ENCODE measurements around the gene ZMAT2.
A peak's percentile ranks its signal among the peaks of the same experiment; 100 is the strongest.
"Not testable (repeated sequence)": the region's sequence is repeated elsewhere in the genome, so short reads cannot be mapped to it uniquely, and the experiment has no call there.

The ZMAT2 gene

DNA sequence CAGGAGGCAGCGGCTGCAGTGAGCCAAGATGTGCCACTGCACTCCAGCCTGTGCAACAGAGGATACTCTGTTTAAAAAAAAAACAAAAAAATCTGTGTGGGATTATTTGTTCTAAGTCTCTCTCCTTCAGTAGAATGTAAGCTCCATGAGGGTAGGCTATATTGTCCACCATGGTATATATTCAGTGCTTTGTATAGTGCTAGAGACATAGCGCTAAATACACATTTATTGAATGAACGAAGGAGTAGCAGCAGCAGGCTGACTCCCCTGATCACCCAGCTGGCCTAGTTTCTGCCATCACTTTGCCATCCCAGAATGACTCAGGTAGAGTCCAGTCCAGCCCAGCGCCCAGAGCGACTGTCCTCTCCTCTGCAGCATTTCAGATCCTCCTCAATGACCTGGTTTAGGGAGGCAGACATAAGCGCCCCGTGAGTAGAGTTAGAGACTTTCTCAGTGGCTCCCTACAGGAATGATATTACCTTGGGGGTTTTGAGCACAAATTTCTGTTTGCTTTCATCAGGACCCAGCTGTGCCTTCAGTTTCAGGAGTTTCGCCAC is 9.8 kb upstream of the ZMAT2 start:
- no peak for FAIRE-seq
- TF ChIP-seq, protein P1, sequence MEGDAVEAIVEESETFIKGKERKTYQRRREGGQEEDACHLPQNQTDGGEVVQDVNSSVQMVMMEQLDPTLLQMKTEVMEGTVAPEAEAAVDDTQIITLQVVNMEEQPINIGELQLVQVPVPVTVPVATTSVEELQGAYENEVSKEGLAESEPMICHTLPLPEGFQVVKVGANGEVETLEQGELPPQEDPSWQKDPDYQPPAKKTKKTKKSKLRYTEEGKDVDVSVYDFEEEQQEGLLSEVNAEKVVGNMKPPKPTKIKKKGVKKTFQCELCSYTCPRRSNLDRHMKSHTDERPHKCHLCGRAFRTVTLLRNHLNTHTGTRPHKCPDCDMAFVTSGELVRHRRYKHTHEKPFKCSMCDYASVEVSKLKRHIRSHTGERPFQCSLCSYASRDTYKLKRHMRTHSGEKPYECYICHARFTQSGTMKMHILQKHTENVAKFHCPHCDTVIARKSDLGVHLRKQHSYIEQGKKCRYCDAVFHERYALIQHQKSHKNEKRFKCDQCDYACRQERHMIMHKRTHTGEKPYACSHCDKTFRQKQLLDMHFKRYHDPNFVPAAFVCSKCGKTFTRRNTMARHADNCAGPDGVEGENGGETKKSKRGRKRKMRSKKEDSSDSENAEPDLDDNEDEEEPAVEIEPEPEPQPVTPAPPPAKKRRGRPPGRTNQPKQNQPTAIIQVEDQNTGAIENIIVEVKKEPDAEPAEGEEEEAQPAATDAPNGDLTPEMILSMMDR (IDR thresholded peaks at IDR 0.05; ENCODE audit: insufficient read depth, missing control alignments) = no peak

DNA sequence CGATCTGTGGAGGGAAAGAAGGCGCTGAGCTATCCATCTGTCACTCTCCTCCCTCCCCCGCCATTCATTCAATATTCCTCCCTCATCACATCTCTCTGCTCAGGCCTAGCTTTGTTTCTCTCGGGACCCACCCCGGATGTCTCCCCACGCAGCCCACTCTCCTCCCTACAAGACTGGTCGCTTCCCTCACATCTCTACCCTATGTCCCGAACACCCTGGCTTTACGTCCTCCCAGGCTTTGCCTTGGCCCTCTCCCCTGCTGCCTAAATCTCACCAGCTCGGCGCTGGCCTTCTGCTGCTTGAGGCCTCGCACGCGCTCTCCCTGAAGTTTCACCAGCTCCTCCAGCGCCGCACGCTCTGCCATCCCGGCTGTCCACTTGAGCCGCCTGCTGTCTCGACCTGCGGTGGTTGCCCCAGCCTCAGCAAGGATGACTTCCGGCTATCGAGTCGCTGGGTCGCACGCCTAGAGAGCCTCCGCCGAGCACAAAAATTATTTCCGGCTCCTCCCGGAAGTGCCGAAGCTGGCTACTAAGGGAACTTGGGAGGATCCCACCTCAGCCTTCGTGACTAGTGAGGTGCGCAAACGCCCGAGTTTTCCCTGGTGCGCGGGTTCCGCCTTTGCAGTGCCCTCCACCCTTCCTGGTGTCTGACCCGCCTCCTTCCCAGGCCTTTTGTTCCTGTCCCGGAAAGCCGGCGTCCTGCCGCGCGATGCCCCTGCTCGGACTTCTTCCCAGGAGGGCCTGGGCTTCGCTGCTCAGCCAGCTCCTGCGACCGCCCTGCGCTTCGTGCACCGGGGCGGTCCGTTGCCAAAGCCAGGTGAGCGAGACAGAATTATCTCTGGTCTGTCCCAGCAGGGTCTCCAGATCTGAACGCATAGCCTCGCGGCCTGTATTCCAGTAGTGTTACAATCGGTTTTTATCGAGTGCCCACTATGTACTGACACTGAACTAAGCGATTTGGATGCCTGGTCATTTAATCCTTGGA is 9.0 kb upstream of the ZMAT2 start, which contains the start of the genes HARS1 and HARS2:
Gene HARS1, minus strand, starts transcription at position 430 of the 984 bp plus-strand sequence. Its CDS starts 66 bp downstream, at position 364.
Gene HARS2, plus strand, starts transcription at position 515 of the 984 bp plus-strand sequence. Its CDS starts 194 bp downstream, at position 709.
- TF ChIP-seq, protein P1 (IDR thresholded peaks at IDR 0.05; ENCODE audit: insufficient read depth, missing control alignments) = no peak
- FAIRE-seq = no peak
- peak; percentile 92 for DNase-seq (ENCODE audit: insufficient read length, low spot score)

More for the DNA sequence above, 9.8 kb upstream of the ZMAT2 start:
- DNase-seq (ENCODE audit: insufficient read length, low spot score) = no peak

DNA sequence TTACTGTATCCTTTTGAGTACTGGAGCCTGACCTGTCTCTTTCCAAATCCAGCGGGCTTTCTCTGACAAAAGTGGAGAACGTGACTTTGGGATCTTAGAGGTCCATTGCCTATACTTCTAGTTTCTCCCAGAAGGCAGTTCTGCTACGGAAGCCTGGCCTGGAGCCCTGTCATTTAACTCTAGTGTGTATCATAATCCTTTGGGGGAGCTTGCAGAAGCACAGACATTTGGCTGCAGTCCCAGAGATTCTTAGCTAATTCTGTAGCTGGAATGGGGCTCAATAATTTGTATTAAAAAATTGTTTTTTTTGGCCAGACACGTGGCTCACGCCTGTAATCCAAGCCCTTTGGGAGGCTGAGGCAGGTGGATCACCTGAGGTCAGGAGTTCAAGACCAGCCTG is 6.0 kb upstream of the ZMAT2 start:
- no peak for DNase-seq (ENCODE audit: insufficient read length, low spot score)

DNA sequence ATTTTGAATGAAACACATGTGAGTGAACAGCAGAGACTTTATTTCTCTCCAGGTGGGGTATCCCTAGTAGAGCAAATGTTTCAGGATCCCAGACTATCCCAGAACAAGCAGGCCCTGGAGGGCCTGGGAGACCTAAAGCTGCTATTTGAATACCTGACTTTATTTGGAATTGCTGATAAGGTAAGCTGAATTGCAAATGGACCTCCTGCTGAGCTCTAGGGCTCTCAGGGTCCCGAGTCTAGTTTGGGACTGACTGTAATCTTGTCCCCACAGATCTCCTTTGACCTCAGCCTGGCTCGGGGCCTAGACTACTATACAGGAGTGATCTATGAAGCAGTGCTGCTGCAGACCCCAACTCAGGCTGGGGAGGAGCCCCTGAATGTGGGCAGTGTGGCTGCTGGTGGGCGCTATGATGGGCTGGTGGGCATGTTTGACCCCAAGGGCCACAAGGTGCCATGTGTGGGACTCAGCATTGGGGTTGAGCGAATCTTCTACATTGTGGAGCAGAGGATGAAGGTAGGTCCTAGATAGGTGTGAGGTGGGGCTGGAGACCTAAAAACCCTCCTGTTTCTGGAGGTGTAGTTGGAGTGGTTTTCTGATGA is 3.3 kb upstream of the ZMAT2 start:
- FAIRE-seq (no peak), DNase-seq (ENCODE audit: insufficient read length, low spot score) (no peak)
- TF ChIP-seq, protein P1 (IDR thresholded peaks at IDR 0.05; ENCODE audit: insufficient read depth, missing control alignments) = no peak

More for the DNA sequence above, 6.0 kb upstream of the ZMAT2 start:
- TF ChIP-seq, protein P1 (IDR thresholded peaks at IDR 0.05; ENCODE audit: insufficient read depth, missing control alignments) = no peak
- FAIRE-seq = no peak

DNA sequence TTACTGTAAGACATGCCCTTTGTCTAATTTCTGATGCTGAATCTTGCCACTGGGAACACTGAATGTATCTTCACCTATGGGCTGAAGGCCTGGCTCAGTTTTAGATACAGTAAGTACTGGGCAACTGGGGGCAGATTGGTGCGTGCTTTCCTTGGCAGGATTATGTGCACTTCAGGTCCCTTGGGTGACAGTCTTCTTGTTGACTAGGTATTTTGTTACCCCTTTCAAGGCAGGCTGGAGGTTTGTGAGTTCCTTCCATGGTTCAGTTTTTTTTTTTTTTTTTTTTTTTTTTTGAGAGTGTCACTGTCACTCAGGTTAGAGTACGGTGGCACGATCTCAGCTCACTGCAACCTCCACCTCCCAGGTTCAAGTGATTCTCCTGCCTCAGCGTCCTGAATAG is 7.6 kb downstream of the ZMAT2 start:
- TF ChIP-seq, protein P1 (IDR thresholded peaks at IDR 0.05; ENCODE audit: insufficient read depth, missing control alignments) = no peak
- DNase-seq (ENCODE audit: insufficient read length, low spot score) (no peak), FAIRE-seq (no peak)

DNA sequence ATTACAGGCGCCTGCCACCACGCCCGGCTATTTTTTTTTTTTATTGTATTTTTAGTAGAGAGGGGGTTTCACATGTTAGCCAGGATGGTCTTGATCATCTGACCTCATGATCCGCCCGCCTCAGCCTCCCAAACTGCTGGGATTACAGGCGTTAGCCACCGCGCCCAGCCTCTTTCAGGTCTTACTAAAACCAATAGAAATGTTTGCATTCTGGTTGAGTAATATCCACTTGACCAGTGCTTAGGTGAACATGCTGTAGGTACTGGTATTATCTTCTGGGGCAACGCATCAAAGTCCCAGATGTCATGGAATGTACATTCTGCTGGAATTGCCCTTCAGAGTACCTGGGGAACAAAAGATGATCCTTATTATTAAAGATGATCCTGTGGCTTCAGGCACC is 8.5 kb downstream of the ZMAT2 start:
- not testable (repeated sequence) for DNase-seq (ENCODE audit: insufficient read length, low spot score); FAIRE-seq

DNA sequence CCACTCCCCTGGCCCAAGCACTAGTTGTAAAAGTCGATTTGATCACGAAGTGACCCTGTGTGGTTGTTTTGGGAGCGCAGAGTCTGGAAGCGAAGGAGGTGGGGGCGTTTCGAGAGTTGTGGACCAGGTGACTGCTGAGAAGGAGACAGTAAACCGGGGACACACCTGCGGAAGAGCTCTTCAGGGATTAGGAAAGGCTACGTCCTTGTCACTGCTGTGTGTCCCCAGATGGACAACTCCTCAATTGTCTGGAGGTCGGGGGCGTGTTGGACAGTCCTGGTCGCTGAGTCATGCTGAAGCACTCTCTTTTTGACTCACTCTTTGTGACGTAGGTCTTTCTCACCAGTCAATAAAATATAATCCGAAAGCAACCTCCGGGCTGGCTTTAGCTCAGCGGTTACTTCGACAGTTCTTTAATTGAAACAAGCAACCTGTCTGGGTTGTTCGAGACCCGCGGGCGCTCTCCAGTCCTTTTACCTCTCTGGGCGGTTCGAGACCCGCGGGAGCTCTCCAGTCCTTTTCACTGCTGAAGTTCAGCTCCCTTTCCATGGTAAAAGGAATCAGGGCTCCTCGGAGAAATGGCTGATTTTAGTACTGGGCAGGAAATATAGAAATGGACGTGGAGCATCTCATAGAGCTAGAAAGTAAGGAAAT is 10.8 kb downstream of the ZMAT2 start:
- no peak for DNase-seq (ENCODE audit: insufficient read length, low spot score)
- TF ChIP-seq, protein P1 (IDR thresholded peaks at IDR 0.05; ENCODE audit: insufficient read depth, missing control alignments) = no peak
- FAIRE-seq = no peak
